HCT116 (cell line): ENCODE data around the gene LXN. TPM values are rescaled to one million over a fixed set of nuclear protein-coding genes. Genes with fewer than 3 reads are reported as not detected.

ENCODE experiments used
- ATAC-seq: fragments of 200-7000 bp; cut with Tn5 transposase; 2 replicates; pipeline ENCODE4 v1.9.1; 2020; ENCODE audit warnings: mild to moderate bottlenecking, moderate library complexity
- BruUV-seq: library from RNA; stranded (reverse); fragments of 400-500 nt; replicated peaks from 2 replicates; lab custom pipeline; 2021; lab: Mats Ljungman, UMichigan
- CTCF ChIA-PET: fragments of 300-600 bp; sonication (Branson Sonifier 250); formaldehyde crosslinking; loops from one replicate; lab custom pipeline; 2021; ENCODE audit warnings: antibody characterized with exemption; lab: Charles Lee
- POLR2A ChIA-PET: fragments of 300-600, 350-600 bp; sonication (Branson Sonifier 250); formaldehyde crosslinking; loops from one replicate; lab custom pipeline; 2021; ENCODE audit warnings: antibody characterized with exemption; lab: Charles Lee
- RAD21 ChIA-PET, 2 experiments: fragments of 300-600 bp; sonication (Branson Sonifier 250); formaldehyde crosslinking; loops; one replicate each; lab custom pipeline; 2023; ENCODE audit warnings: low total read pairs in 2 of 2; ENCODE audit not compliant: uncharacterized antibody in 2 of 2, unreplicated experiment in 2 of 2, low non-redundant PET in 1 of 2; lab: Charles Lee
- DNase-seq: peaks from one replicate; pipeline ENCODE4 v3.0.0-alpha.2; 2010; ENCODE audit warnings: low read depth, low spot score
- H2AFZ ChIP-seq: fragments of 200-600 bp; shearing (Covaris generic), sonication (generic); 2 replicates; pipeline ENCODE4 v1.6.1; 2017; ENCODE audit warnings: low read depth, mixed run types, mixed read lengths, antibody characterized with exemption, low read length; ENCODE audit not compliant: poor library complexity, severe bottlenecking
- H3K27ac ChIP-seq: 2 replicates; pipeline ENCODE4 v1.5.1; 2012; ENCODE audit warnings: low read depth, low read length
- H3K27me3 ChIP-seq: fragments of 200-600 bp; sonication (generic); 2 replicates; pipeline ENCODE4 v1.6.1; 2016; ENCODE audit warnings: mixed run types, low read length, mixed read lengths; ENCODE audit not compliant: insufficient read depth
- H3K36me3 ChIP-seq, 2 experiments: fragments of 200-500 bp in 1 of 2; fragments of 200-600 bp in 1 of 2; sonication (Bioruptor generic) in 1 of 2; sonication (generic) in 1 of 2; 2 replicates each; pipeline versions ENCODE4 v1.5.1 to v1.6.1; 2014 to 2016; ENCODE audit warnings: low read length in 2 of 2, inconsistent platforms in 1 of 2, mixed read lengths in 1 of 2, mixed run types in 1 of 2; ENCODE audit not compliant: insufficient read depth in 2 of 2, control insufficient read depth in 1 of 2
- H3K4me1 ChIP-seq, 2 experiments: fragments of 200-600 bp in 1 of 2; sonication (generic) in 1 of 2; 2 replicates each; pipeline versions ENCODE4 v1.5.1 to v1.6.1; 2012 to 2017; ENCODE audit warnings: low read length in 2 of 2, inconsistent platforms in 1 of 2, mild to moderate bottlenecking in 1 of 2, mixed read lengths in 1 of 2, mixed run types in 1 of 2, moderate library complexity in 1 of 2; ENCODE audit not compliant: insufficient read depth in 2 of 2, control insufficient read depth in 1 of 2
- H3K4me2 ChIP-seq: fragments of 200-600 bp; sonication (generic); 2 replicates; pipeline ENCODE4 v1.6.1; 2017; ENCODE audit warnings: mixed run types, low read length, mixed read lengths
- H3K4me3 ChIP-seq, 2 experiments: fragments of 200-600 bp in 1 of 2; sonication (generic) in 1 of 2; replicated peaks in 1 of 2; 2 replicates each; pipeline ENCODE4 v1.5.1; 2011 to 2016; ENCODE audit warnings: low read length in 2 of 2, control low read depth in 1 of 2, low read depth in 1 of 2, mild to moderate bottlenecking in 1 of 2, mixed read lengths in 1 of 2, mixed run types in 1 of 2
- H3K79me2 ChIP-seq: fragments of 200-600 bp; sonication (generic); 2 replicates; pipeline ENCODE4 v1.6.1; 2017; ENCODE audit warnings: mild to moderate bottlenecking, mixed run types, low read length, moderate library complexity, mixed read lengths; ENCODE audit not compliant: insufficient read depth
- H3K9ac ChIP-seq: fragments of 200-600 bp; sonication (generic); 2 replicates; pipeline ENCODE4 v1.6.1; 2016; ENCODE audit warnings: low read length, mixed read lengths
- H3K9me2 ChIP-seq: fragments of 200-600 bp; sonication (generic), shearing (Covaris generic); 2 replicates; pipeline ENCODE4 v1.6.1; 2017; ENCODE audit warnings: mixed run types, mild to moderate bottlenecking, moderate library complexity; ENCODE audit not compliant: insufficient read depth
- H3K9me3 ChIP-seq, 2 experiments: fragments of 200-500 bp in 1 of 2; fragments of 200-600 bp in 1 of 2; sonication (Bioruptor generic) in 1 of 2; sonication (generic) in 1 of 2; 2 replicates each; pipeline ENCODE4 v1.6.1; 2014 to 2017; ENCODE audit warnings: low read length in 2 of 2, mixed read lengths in 2 of 2, inconsistent platforms in 1 of 2, low read depth in 1 of 2, mild to moderate bottlenecking in 1 of 2, mixed run types in 1 of 2, moderate library complexity in 1 of 2; ENCODE audit not compliant: control insufficient read depth in 1 of 2, insufficient read depth in 1 of 2
- H4K20me1 ChIP-seq: fragments of 200-600 bp; sonication (generic), shearing (Covaris generic); 2 replicates; pipeline ENCODE4 v1.6.1; 2017; ENCODE audit warnings: mixed run types, mild to moderate bottlenecking, moderate library complexity; ENCODE audit not compliant: insufficient read depth
- CTCF ChIP-seq, 3 experiments: fragments of 200-600 bp in 1 of 3; sonication (generic) in 1 of 3; IDR thresholded peaks in 2 of 3; conservative IDR thresholded peaks in 1 of 3; 2 replicates each; pipeline ENCODE4 v1.5.1; 2012 to 2017; ENCODE audit warnings: low read depth in 2 of 3, low read length in 2 of 3, antibody characterized with exemption in 1 of 3, borderline replicate concordance in 1 of 3, control low read depth in 1 of 3, mild to moderate bottlenecking in 1 of 3, mixed read lengths in 1 of 3, mixed run types in 1 of 3, moderate library complexity in 1 of 3; ENCODE audit not compliant: insufficient read depth in 1 of 3
- ELF1 ChIP-seq: IDR thresholded peaks from 2 replicates; pipeline ENCODE4 v1.6.1; 2012; ENCODE audit warnings: low read depth, borderline replicate concordance
- FOSL1 ChIP-seq: IDR thresholded peaks from 2 replicates; pipeline ENCODE4 v1.6.1; 2012; ENCODE audit warnings: low read depth
- POLR2AphosphoS5 ChIP-seq: IDR thresholded peaks from 2 replicates; pipeline ENCODE4 v1.6.1; 2011; ENCODE audit warnings: mild to moderate bottlenecking, low read depth, low read length, moderate library complexity
- RAD21 ChIP-seq: IDR thresholded peaks from 2 replicates; pipeline ENCODE4 v1.6.1; 2012; ENCODE audit warnings: low read depth, mild to moderate bottlenecking
- REST ChIP-seq: IDR thresholded peaks from 2 replicates; pipeline ENCODE4 v1.6.1; 2012; ENCODE audit warnings: low read depth
- SIN3A ChIP-seq: IDR thresholded peaks from 2 replicates; pipeline ENCODE4 v1.6.1; 2012; ENCODE audit warnings: low read depth
- SP1 ChIP-seq: IDR thresholded peaks from 2 replicates; pipeline ENCODE4 v1.6.1; 2012; ENCODE audit warnings: low read depth
- YY1 ChIP-seq: IDR thresholded peaks from 2 replicates; pipeline ENCODE4 v1.6.1; 2011; ENCODE audit warnings: low read length, low read depth, moderate library complexity, mild to moderate bottlenecking; ENCODE audit not compliant: insufficient replicate concordance; ENCODE audit errors: extremely low read depth
- ZFX ChIP-seq: fragments of 450-650 bp; IDR thresholded peaks from 2 replicates; pipeline ENCODE4 v1.6.1; 2017
- ZNF274 ChIP-seq: fragments of 200-500 bp; sonication (Bioruptor generic); IDR thresholded peaks from 2 replicates; pipeline ENCODE4 v1.6.1; 2014; ENCODE audit warnings: mild to moderate bottlenecking, low read depth, low read length, inconsistent platforms
- intact Hi-C: fragments of 100-400 bp; cut with micrococcal nuclease; formaldehyde crosslinking; loops from 2 replicates; pipeline ENCODE4 v1.10.0; 2022
- total RNA-seq: library from RNA; stranded (reverse); gene quantifications from one replicate; pipeline ENCODE4 v1.2.1, GENCODE V29; 2021; ENCODE audit not compliant: unreplicated experiment

LXN gene
- total RNA-seq, 1 experiment from 2014 or later, result not detected

GRCh38 chr3:158680861-158681260 lies 8.4 kb upstream of the LXN start:
- intact Hi-C loops, result no loop called here
- TF ChIP-seq REST, result no peak
- TF ChIP-seq ZFX, result no peak
- no peak for TF ChIP-seq ELF1
- TF ChIP-seq SP1, result no peak
- no peak for TF ChIP-seq YY1
- TF ChIP-seq RAD21, result no peak
- TF ChIP-seq ZNF274, result no peak
- TF ChIP-seq FOSL1, result no peak
- TF ChIP-seq POLR2AphosphoS5, result no peak
- TF ChIP-seq CTCF (IDR thresholded peaks at IDR 0.05 in 2 of 3, conservative IDR thresholded peaks at IDR 0.05 in 1 of 3; ENCODE audit: borderline replicate concordance in 1 of 3, insufficient read depth in 1 of 3, low read depth in 2 of 3, low read length in 2 of 3), result no peak
- TF ChIP-seq SIN3A, result no peak
- DNase-seq, result no peak
- ATAC-seq, result no peak
- Histone ChIP-seq H3K36me3 (0 out of 4 replicates have a peak, but pooled peaks cover 0 to 4% of the 10 kb centered on the region in 2 experiments), H3K9ac (no peak overlapping the region), H3K9me3 (no peaks in the 10 kb centered on the region), H3K9me2 (no peaks in the 10 kb centered on the region), H3K4me2 (no peak overlapping the region), H2AFZ (no peak overlapping the region), H3K4me3 (no peak overlapping the region), H4K20me1 (no peaks in the 10 kb centered on the region), H3K79me2 (no peaks in the 10 kb centered on the region), H3K27me3 (no peaks in the 10 kb centered on the region), H3K4me1 (peaks cover 0 to 4% of the 10 kb centered on the region in 2 experiments; a peak in 1 of 4 replicates), H3K27ac (no peak overlapping the region)
- ChIA-PET CTCF (no interaction called here), POLR2A (no interaction called here), RAD21 (no interaction called here)
- no TSS peak for BruUV-seq
